Panc1 (cell line): ENCODE data around the gene HTT. TPM values are rescaled to one million over a fixed set of nuclear protein-coding genes. Genes with fewer than 3 reads are reported as not detected.

Source experiments
- ATAC-seq: fragments of 200-7000 bp; cut with Tn5 transposase; 2 replicates; pipeline ENCODE4 v1.9.1; 2020; ENCODE audit warnings: mild to moderate bottlenecking, moderate library complexity
- BruUV-seq: library from RNA; stranded (reverse); fragments of 400-500 nt; replicated peaks from 2 replicates; lab custom pipeline; 2021; lab: Mats Ljungman, UMichigan
- CTCF ChIA-PET: fragments of 300-600 bp; sonication (Branson Sonifier 250); formaldehyde crosslinking; loops from one replicate; lab custom pipeline; 2022; ENCODE audit warnings: antibody characterized with exemption; lab: Charles Lee
- POLR2A ChIA-PET: fragments of 300-600 bp; sonication (Branson Sonifier 250); formaldehyde crosslinking; loops from one replicate; lab custom pipeline; 2022; ENCODE audit warnings: antibody characterized with exemption; lab: Charles Lee
- DNase-seq: peaks from one replicate; pipeline ENCODE4 v3.0.0-alpha.2; 2010; ENCODE audit warnings: low read depth, low spot score
- H3K27ac ChIP-seq: 2 replicates; pipeline ENCODE4 v1.5.1; 2011; ENCODE audit warnings: mild to moderate bottlenecking, low read length, inconsistent platforms
- H3K27me3 ChIP-seq: fragments of 200-500 bp; sonication (Bioruptor generic); 2 replicates; pipeline ENCODE4 v1.6.0; 2014; ENCODE audit warnings: low read length, inconsistent platforms; ENCODE audit not compliant: control insufficient read depth, insufficient read depth
- H3K36me3 ChIP-seq: fragments of 200-500 bp; sonication (Bioruptor generic); 2 replicates; pipeline ENCODE4 v1.5.1; 2014; ENCODE audit warnings: inconsistent platforms, mild to moderate bottlenecking, low read length, moderate library complexity; ENCODE audit not compliant: control insufficient read depth, insufficient read depth
- H3K4me1 ChIP-seq: 2 replicates; pipeline ENCODE4 v1.5.1; 2011; ENCODE audit warnings: inconsistent platforms, mild to moderate bottlenecking, low read length, moderate library complexity; ENCODE audit not compliant: control insufficient read depth, insufficient read depth
- H3K4me3 ChIP-seq, 2 experiments: 2 replicates each; pipeline ENCODE4 v1.5.1; 2011 to 2012; ENCODE audit warnings: low read depth in 2 of 2, low read length in 2 of 2, mild to moderate bottlenecking in 2 of 2, inconsistent platforms in 1 of 2, moderate library complexity in 1 of 2
- H3K9me3 ChIP-seq: fragments of 200-500 bp; sonication (Bioruptor generic); 2 replicates; pipeline ENCODE4 v1.5.1; 2014; ENCODE audit warnings: low read depth, mild to moderate bottlenecking, inconsistent platforms, low read length, moderate library complexity; ENCODE audit not compliant: control insufficient read depth, insufficient read depth
- CTCF ChIP-seq: fragments of 450-650 bp; IDR thresholded peaks from 2 replicates; pipeline ENCODE4 v1.5.1; 2017; ENCODE audit warnings: mild to moderate bottlenecking
- POLR2AphosphoS5 ChIP-seq: IDR thresholded peaks from 2 replicates; pipeline ENCODE4 v1.6.1; 2012; ENCODE audit warnings: mild to moderate bottlenecking, low read depth, low read length, moderate library complexity
- SIN3A ChIP-seq: IDR thresholded peaks from 2 replicates; pipeline ENCODE4 v1.6.1; 2012; ENCODE audit warnings: low read depth, mild to moderate bottlenecking, low read length, moderate library complexity, borderline replicate concordance; ENCODE audit not compliant: insufficient read depth
- TCF7L2 ChIP-seq: IDR thresholded peaks from 2 replicates; pipeline ENCODE4 v1.6.1; 2011; ENCODE audit warnings: mild to moderate bottlenecking, low read depth, low read length, inconsistent platforms
- in situ Hi-C: cut with HindIII; loops from 2 replicates; pipeline ENCODE4 v1.10.0; 2016; ENCODE audit warnings: low sequenced_read_pairs, low pct_unique_long_range_greater_than_20kb
- intact Hi-C: fragments of 100-400 bp; cut with micrococcal nuclease; formaldehyde crosslinking; loops from one replicate; pipeline ENCODE4 v1.10.0; 2022; ENCODE audit not compliant: unreplicated experiment
- total RNA-seq: library from RNA; stranded (reverse); gene quantifications from one replicate; pipeline ENCODE4 v1.2.1, GENCODE V29; 2021; ENCODE audit not compliant: unreplicated experiment
- TF ChIP-seq, protein P1 (sequence below), 2 experiments: IDR thresholded peaks; 2 replicates each; pipeline ENCODE4 v1.6.1; 2011 to 2012; ENCODE audit warnings: low read depth in 2 of 2, control low read depth in 1 of 2, low read length in 1 of 2, mild to moderate bottlenecking in 1 of 2, moderate library complexity in 1 of 2; ENCODE audit not compliant: insufficient read depth in 1 of 2

Gene HTT
- total RNA-seq, 1 experiment from 2014 or later: 24.7 TPM

DNA sequence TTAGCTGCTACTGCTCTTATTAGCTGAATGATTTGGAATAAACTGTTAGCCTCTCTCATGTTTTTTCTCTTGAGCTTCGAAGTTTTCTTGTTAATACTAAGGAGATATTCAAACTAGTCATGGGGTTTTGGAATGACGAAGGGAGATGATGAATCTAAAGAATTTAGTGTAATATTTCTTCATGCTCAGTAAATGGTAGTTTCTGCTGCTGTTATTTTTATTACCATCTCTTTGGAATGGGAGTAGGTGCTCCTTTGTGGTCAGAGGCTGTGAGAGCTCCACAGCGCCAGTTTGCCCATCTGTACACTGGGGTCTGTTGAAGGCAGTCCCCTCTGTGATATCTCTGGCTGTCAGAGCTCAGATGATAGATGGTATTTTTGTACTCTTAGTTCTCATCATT lies 33.7 kb downstream of the HTT start:
- POLR2A ChIA-PET: no interaction called here
- CTCF ChIA-PET: no interaction called here
- DNase-seq (no peak), ATAC-seq (no peak)
- no peaks in the 10 kb centered on the region for H3K4me1 ChIP-seq
- H3K4me3 ChIP-seq: no peak overlapping the region
- TF ChIP-seq CTCF (no peak), SIN3A (no peak), TCF7L2 (no peak), POLR2AphosphoS5 (no peak)
- TF ChIP-seq, protein P1, sequence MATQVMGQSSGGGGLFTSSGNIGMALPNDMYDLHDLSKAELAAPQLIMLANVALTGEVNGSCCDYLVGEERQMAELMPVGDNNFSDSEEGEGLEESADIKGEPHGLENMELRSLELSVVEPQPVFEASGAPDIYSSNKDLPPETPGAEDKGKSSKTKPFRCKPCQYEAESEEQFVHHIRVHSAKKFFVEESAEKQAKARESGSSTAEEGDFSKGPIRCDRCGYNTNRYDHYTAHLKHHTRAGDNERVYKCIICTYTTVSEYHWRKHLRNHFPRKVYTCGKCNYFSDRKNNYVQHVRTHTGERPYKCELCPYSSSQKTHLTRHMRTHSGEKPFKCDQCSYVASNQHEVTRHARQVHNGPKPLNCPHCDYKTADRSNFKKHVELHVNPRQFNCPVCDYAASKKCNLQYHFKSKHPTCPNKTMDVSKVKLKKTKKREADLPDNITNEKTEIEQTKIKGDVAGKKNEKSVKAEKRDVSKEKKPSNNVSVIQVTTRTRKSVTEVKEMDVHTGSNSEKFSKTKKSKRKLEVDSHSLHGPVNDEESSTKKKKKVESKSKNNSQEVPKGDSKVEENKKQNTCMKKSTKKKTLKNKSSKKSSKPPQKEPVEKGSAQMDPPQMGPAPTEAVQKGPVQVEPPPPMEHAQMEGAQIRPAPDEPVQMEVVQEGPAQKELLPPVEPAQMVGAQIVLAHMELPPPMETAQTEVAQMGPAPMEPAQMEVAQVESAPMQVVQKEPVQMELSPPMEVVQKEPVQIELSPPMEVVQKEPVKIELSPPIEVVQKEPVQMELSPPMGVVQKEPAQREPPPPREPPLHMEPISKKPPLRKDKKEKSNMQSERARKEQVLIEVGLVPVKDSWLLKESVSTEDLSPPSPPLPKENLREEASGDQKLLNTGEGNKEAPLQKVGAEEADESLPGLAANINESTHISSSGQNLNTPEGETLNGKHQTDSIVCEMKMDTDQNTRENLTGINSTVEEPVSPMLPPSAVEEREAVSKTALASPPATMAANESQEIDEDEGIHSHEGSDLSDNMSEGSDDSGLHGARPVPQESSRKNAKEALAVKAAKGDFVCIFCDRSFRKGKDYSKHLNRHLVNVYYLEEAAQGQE (IDR thresholded peaks at IDR 0.05; ENCODE audit: insufficient read depth in 1 of 2, low read depth in 2 of 2, low read length in 1 of 2): no peak
- in situ Hi-C loops (no loop called here), intact Hi-C loops (no loop called here)
- no peak overlapping the region for H3K27ac ChIP-seq
- H3K27me3 ChIP-seq: no peaks in the 10 kb centered on the region
- no peaks in the 10 kb centered on the region for H3K9me3 ChIP-seq
- no TSS peak for BruUV-seq
- peaks cover 3% of the 10 kb centered on the region; the same call in 1 of the 2 replicates for H3K36me3 ChIP-seq

GRCh38 chr4:3111461-3111860 lies 37.0 kb downstream of the HTT start:
- TF ChIP-seq TCF7L2: no peak
- no peak for TF ChIP-seq POLR2AphosphoS5
- TF ChIP-seq, protein P1 (IDR thresholded peaks at IDR 0.05; ENCODE audit: insufficient read depth in 1 of 2, low read depth in 2 of 2, low read length in 1 of 2): no peak
- TF ChIP-seq SIN3A: no peak
- no peak for TF ChIP-seq CTCF
- no TSS peak for BruUV-seq
- DNase-seq (no peak), ATAC-seq (no peak)
- intact Hi-C loops: no loop called here
- ChIA-PET POLR2A (no interaction called here), CTCF (interaction anchor here (0.6 kb wide), 1 partner anchor 22 kb away, joined by 3 read pairs; no protein-coding TSS in a partner anchor)
- Histone ChIP-seq H3K4me1 (no peaks in the 10 kb centered on the region), H3K36me3 (peaks cover 3% of the 10 kb centered on the region; the same call in 1 of the 2 replicates), H3K4me3 (no peak overlapping the region), H3K27me3 (no peaks in the 10 kb centered on the region), H3K9me3 (no peaks in the 10 kb centered on the region), H3K27ac (no peak overlapping the region)
- in situ Hi-C loops: no loop called here
